ENCODE measurements around the gene LHFPL2.

DNA sequence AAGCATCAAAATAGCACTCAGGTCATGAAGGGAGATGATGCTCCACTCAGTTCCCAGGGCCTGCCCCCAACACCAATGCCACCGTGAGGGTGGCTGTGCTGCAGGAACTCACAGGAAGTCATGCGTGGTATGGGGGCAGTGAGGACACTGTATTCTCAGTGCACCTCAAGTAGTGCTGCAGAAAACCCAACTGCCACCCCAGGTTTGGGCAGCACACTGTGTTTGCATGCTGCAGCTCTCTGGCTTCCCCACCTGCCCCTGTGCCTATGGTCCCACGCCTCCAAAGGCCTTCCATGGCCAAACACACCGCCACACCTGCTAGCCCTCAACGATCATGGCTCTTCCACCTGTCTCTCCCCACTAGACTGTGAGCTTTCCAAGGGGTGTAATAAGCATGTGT, 14.3 kb downstream of the LHFPL2 start:
- TF ChIP-seq ZNF114 (CRISPR knock-in tag; IDR thresholded peaks at IDR 0.05) (no peak), EZH2 (IDR thresholded peaks at IDR 0.05; ENCODE audit: low read depth, unreplicated experiment) (no peak), EZH2phosphoT487 (IDR thresholded peaks at IDR 0.05; ENCODE audit: unreplicated experiment) (no peak), ZNF331 (CRISPR knock-in tag; IDR thresholded peaks at IDR 0.05; ENCODE audit: low read depth) (no peak), JUNB (IDR thresholded peaks at IDR 0.05; ENCODE audit: unreplicated experiment) (no peak)
- TF ChIP-seq, protein P1, sequence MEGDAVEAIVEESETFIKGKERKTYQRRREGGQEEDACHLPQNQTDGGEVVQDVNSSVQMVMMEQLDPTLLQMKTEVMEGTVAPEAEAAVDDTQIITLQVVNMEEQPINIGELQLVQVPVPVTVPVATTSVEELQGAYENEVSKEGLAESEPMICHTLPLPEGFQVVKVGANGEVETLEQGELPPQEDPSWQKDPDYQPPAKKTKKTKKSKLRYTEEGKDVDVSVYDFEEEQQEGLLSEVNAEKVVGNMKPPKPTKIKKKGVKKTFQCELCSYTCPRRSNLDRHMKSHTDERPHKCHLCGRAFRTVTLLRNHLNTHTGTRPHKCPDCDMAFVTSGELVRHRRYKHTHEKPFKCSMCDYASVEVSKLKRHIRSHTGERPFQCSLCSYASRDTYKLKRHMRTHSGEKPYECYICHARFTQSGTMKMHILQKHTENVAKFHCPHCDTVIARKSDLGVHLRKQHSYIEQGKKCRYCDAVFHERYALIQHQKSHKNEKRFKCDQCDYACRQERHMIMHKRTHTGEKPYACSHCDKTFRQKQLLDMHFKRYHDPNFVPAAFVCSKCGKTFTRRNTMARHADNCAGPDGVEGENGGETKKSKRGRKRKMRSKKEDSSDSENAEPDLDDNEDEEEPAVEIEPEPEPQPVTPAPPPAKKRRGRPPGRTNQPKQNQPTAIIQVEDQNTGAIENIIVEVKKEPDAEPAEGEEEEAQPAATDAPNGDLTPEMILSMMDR (conservative IDR thresholded peaks at IDR 0.05; ENCODE audit: low read depth in 2 of 2) = no peak
